ENCODE data around the gene LMAN2. TPM values are rescaled to one million over a fixed set of nuclear protein-coding genes. Genes with fewer than 3 reads are reported as not detected.
A peak's percentile ranks its signal among the peaks of the same experiment; 100 is the strongest.

The LMAN2 gene
- total RNA-seq, 6 donors from 2014 or later, result 134 to 263 (median 177) TPM

GRCh38 chr5:177332896-177333260 lies 18.6 kb downstream of the LMAN2 start:
- Histone ChIP-seq H3K9me3 (no peaks in the 10 kb centered on the region), H3K27me3 (no peaks in the 10 kb centered on the region), H3K27ac (no peak overlapping the region), H3K36me3 (peaks cover 41 to 91% (median 77%) of the 10 kb centered on the region in 4 donors), H3K4me3 (no peak overlapping the region), H3K4me1 (no peaks in the 10 kb centered on the region)
- ATAC-seq (ENCODE audit: low FRiP score in 2 of 2), result no peak
- WGBS, 2 donors, result 80 to 96% methylated on average over 8 to 13 of the region's 13 CpGs
- no peak for DNase-seq
- no peak for TF ChIP-seq POLR2AphosphoS5 (IDR thresholded peaks at IDR 0.05)
- TF ChIP-seq EP300 (IDR thresholded peaks at IDR 0.05), result no peak
- no peak for TF ChIP-seq CTCF (IDR thresholded peaks at IDR 0.05)
- no peak for TF ChIP-seq POLR2A (IDR thresholded peaks at IDR 0.05)

GRCh38 chr5:177332031-177332895 lies 19.2 kb downstream of the LMAN2 start:
- Histone ChIP-seq H3K27me3 (no peaks in the 10 kb centered on the region), H3K27ac (no peak overlapping the region), H3K4me1 (peaks cover 0 to 3% (median under 1%) of the 10 kb centered on the region in 4 donors), H3K36me3 (peaks cover 40 to 85% (median 71%) of the 10 kb centered on the region in 4 donors), H3K9me3 (no peaks in the 10 kb centered on the region), H3K4me3 (no peak overlapping the region)
- TF ChIP-seq POLR2A (IDR thresholded peaks at IDR 0.05) (no peak), CTCF (IDR thresholded peaks at IDR 0.05) (no peak), POLR2AphosphoS5 (IDR thresholded peaks at IDR 0.05) (no peak), EP300 (IDR thresholded peaks at IDR 0.05) (no peak)
- DNase-seq, result peak in 1 of 2 donors; percentile 67
- WGBS, 2 donors, result 90% methylated on average over 19 to 34 of the region's 35 CpGs
- no peak for ATAC-seq (ENCODE audit: low FRiP score in 2 of 2)

- Histone ChIP-seq H3K4me3 (no peak overlapping the region), H3K9me3 (no peaks in the 10 kb centered on the region), H3K36me3 (peaks cover 30 to 75% (median 61%) of the 10 kb centered on the region in 4 donors), H3K27ac (no peak overlapping the region), H3K4me1 (peaks cover 0 to 7% (median 2%) of the 10 kb centered on the region in 4 donors), H3K27me3 (no peaks in the 10 kb centered on the region)
- 78 to 85% methylated on average over 15 to 27 of the region's 27 CpGs for WGBS, 2 donors
- TF ChIP-seq CTCF (IDR thresholded peaks at IDR 0.05), result no peak
- no peak for TF ChIP-seq POLR2A (IDR thresholded peaks at IDR 0.05)
- no peak for TF ChIP-seq POLR2AphosphoS5 (IDR thresholded peaks at IDR 0.05)
- no peak for TF ChIP-seq EP300 (IDR thresholded peaks at IDR 0.05)
- no peak for ATAC-seq (ENCODE audit: low FRiP score in 2 of 2)
- no peak for DNase-seq
These were observed 20.3 kb downstream of the LMAN2 start for GRCh38 chr5:177330991-177331842.

- Histone ChIP-seq H3K9me3 (no peaks in the 10 kb centered on the region), H3K4me3 (no peak overlapping the region), H3K27me3 (no peaks in the 10 kb centered on the region), H3K36me3 (peaks cover 17 to 61% (median 47%) of the 10 kb centered on the region in 4 donors), H3K27ac (no peak overlapping the region), H3K4me1 (peaks cover 0 to 7% (median 2%) of the 10 kb centered on the region in 4 donors)
- DNase-seq (no peak), ATAC-seq (ENCODE audit: low FRiP score in 2 of 2) (no peak)
- 94 to 96% methylated on average over 6 of the region's 6 CpGs for WGBS, 2 donors
- no peak for TF ChIP-seq POLR2A (IDR thresholded peaks at IDR 0.05)
- no peak for TF ChIP-seq CTCF (IDR thresholded peaks at IDR 0.05)
- TF ChIP-seq EP300 (IDR thresholded peaks at IDR 0.05), result no peak
- TF ChIP-seq POLR2AphosphoS5 (IDR thresholded peaks at IDR 0.05), result no peak
These were observed 21.6 kb downstream of the LMAN2 start for GRCh38 chr5:177329883-177330282.
